NCI-H446 treated with DMSO at 0.1 percent for 48 hours (cell line): ENCODE results near the gene SNAI3.

Experiments
- DNase-seq: peaks from one replicate; lab custom pipeline; 2025; lab: John Stamatoyannopoulos, UW

Gene SNAI3

DNA sequence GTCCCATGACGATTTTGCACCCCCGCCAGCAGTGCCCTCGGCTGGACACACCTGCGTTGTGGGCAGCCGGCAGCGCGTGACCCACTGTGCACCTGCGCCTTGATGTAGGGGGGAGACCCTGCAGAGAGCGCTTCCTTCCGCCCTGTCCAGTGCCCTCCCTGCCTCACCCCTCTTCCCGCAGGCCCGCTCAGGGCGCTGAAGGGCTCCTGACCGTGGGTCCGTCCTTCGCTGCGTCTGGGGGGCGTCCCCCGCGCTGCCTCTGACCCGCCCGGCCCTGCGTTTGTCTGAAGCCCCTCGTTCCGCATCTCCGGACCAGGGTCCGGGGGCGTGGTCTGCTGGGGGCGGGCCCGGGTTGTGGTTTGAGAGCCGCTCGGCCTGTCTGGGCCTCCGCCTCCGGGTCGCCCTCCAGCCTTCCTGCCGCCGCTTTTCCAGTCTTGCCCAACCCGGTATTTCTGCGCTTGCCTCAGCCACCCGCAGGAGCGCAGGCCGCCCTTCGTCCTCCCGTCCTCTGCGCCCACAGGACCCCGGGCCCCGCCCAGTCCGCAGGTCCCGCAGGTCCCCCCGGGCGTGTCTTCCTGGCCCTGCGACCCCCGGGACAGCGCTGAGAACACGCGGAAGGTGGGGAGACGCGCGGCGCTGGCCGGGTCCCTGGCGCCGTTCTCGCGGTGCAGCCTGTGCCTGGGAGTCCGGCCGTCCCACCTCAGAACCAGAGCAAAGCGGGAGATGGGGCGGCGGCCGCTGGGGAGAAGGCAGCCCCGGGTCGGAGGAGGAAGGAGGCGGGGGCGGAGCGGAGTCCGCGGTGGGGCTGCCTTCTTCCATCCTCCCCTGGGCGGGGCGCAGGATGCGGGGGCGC lies 51.9 kb downstream of the SNAI3 start:
- no peak for DNase-seq

DNA sequence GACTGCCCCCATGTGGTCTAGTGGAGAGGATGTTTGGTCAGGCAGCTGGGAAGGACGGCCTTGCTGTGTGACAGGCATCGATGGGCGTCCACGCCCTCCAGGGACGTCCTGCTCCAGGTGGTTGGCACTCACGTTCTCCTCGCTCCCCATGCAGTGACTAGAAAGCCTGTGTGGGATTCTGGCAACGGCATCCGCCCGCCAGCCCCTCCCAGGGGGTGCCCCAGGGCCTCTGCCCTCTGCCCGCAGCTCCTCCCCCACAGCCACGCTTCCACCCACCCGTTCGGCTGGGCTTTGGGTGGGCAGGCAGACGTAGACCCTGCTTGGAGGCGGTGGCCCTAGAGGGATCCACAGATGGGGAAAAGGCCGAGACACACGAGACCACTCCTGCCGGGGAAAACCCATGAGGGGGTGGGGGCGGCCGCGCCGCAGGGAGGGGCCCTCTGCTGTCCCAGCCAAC lies 52.6 kb downstream of the SNAI3 start:
- no peak for DNase-seq

DNA sequence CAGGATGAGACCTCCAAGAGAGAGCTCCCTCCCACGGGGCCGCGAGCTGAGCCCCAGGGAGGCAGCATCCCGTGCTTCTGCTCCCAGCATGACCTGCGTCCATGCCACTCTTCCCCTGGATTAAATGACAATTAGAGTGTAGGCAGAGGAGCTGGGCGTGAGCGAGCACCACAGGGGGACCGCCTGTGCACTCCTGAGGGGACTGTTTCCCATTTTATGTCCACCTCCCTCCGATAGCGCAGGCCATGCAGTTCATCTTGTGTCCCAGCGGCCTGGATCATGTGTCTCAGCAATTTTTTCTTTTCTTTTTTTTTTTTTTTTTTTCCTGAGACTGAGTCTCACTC lies 53.7 kb downstream of the SNAI3 start:
- DNase-seq, result no peak

DNA sequence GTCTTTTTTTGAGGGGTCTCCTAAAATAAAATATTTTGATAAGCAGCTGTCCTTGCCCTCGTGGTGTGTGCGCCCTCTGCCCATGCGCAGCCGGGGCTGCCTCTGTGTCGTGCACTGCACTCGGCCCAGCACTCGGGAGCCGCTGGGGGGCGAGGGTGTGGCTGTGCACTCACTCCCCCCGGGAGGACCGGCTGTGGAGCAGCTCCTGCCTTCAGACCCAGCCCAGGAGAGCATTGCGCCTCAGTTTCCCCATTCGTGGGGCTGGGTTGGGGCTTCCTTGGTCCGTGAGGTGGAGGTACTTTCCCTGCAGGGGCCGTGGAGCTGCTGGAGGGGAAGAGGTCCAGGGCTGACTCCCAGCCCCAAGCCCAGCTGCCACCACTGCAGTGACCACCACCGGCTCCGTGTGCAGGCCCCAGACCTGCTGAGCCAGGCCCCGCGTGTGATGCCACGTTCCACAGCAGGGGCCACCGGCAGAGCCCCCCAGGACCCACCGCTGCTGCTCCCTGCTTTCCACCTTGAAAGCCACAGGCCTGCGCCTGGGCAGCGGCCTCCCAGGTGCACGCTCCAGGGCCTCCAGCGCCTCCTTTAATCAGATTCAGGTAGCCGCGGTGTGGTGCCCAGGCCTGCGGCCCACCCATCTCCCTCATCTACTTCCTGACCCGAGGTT lies 54.3 kb downstream of the SNAI3 start:
- no peak for DNase-seq

DNA sequence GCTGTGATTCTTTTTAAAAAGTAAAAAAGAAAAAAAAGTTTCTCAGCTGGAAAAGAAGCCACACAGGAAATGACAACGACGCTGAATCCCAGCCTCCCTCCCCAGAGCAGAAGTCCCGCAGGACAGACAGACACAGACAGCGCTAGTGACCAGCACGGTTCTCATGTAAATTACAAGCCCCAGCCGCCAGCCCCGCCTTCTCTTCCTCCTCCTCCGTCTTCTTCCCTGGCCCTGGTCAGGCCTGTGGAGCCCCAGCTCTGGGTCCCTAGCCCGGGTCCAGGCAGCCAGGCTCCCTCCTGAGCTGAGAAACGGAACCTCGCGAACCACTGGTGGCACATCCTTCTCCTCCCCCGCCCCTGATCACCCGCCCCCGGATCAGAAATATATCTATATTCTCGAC lies 54.9 kb downstream of the SNAI3 start:
- no peak for DNase-seq

DNA sequence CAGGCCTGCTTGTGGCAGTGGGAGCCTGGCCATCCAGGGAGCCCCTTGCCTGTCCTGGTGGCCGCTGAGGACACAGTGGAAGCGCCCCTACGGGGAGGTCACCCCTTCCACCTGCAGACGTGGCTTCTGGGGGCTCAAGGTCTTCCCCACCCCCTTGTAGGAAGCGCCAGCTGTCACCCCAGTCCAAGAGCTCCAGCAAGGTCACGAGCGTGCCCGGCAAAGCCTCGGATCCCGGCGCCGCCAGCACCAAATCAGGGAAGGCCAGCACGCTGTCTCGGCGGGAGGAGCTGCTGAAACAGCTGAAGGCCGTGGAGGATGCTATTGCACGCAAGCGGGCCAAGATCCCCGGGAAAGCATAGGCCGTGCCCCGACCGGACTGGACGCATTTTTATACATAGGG lies 55.4 kb downstream of the SNAI3 start:
- no peak for DNase-seq

DNA sequence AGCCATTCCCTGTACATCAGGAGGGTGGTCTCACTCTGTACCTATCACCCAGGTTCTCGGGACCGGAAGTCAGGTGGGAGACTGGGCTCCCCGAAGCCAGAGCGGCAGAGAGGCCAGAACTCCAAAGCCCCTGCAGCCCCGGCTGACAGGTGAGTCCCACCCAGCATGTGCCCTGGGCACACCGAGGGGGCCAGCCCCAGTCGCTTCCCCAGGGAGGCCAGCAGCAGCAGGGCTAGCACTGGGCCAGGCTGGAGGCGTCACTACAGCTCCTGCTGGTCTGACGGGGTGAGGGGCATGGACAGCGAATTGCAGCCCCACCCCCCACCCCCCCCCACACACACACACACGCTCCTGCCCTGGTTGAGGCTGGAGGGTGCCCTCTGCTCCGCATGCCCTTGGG lies 55.9 kb downstream of the SNAI3 start:
- DNase-seq, result no peak

DNA sequence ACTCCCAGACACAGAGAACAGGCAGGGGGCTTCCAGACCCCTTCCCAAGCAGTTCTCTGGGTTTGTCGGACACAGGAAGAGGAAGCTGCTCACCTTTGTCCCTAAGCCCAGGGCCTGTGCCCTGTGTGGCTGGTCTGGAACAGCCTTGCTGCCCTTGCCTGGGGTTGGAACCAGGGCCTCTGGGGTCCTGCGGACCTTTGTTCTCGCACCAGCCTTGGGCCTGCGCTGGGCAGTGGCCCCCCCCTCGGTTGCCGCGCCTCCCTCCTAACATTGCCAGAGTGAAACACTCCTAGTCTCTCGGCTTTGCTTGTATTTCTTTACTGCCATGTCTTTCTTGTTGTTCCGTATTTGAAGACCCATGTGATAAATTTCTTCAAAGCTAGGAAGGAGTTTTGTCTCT lies 56.5 kb downstream of the SNAI3 start:
- DNase-seq, result no peak

DNA sequence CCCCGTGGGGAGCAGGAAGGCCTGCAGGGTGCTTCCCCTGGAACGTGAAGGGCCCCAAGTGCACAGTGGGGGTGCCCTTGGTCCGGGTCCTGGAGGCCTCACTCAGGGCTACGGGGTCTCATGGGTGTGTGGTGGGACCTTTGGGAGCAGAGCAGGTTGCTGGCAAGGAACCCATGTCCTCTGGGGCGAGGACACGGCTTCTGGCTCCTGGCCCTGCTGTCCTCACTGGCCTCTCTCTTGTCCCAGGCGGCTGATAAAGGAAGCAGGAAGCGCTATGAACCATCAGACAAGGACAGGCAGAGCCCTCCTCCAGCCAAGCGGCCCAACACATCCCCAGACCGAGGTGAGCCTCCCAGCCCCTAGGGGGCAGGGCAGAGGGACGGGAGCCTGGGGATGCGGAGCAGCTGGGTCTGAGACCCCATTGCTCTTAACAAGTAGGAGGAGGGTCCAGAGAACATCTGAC lies 57.8 kb downstream of the SNAI3 start:
- no peak for DNase-seq
